HG03558 (cell line): ENCODE data around the gene PDP2.

ENCODE experiments used
- ATAC-seq: cut with Tn5 transposase; IDR thresholded peaks from one replicate; pipeline ENCODE4 v1.9.1; 2021; ENCODE audit warnings: moderate number of reproducible peaks; ENCODE audit not compliant: unreplicated experiment; ENCODE audit errors: extremely low read depth

PDP2 gene

GRCh38 chr16:66918355-66918754 is 38.0 kb downstream of the PDP2 start:
- ATAC-seq: no peak

DNA sequence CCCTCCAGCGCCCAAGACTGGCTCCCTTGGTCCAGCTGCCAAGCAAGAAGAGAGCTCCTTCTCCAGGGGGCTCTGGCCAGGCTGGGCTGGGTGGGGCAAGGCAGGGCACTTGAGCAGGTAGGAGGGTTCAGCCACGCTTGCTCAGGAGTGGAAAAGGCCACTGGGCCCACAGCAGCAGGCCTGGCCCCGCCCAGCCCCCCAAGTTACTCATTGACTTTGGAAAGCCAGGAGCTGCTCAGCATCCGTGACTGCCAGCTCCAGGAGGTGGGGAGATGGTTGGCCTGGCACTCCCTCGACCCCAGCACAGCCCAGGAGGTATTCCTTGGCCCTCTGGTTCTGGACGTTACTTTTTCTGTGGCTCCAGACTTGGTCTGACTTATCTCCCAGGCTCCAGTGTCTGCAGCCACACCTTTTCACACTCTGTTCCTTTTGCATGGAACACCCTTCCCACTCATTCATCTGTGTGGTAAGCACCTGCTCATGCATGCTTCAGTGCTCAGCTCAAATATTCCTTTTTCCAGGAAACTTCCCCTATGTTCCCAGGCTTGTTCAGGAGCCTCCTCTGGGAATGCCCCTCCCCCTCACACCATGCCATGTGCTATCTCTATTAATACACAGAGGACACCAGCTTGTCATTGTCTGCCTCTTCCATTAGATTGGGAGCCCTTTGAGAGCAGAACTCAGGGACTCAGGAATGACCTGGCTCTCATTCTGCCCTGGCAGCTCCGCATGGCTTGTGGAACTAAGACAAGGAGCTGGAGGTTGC is 38.7 kb downstream of the PDP2 start, which contains the start of gene CDH16:
CDH16 (minus strand) TSS at position 83 of the 766 bp plus-strand sequence. CDS start 820 bp downstream, outside the sequence.
- ATAC-seq: no peak

DNA sequence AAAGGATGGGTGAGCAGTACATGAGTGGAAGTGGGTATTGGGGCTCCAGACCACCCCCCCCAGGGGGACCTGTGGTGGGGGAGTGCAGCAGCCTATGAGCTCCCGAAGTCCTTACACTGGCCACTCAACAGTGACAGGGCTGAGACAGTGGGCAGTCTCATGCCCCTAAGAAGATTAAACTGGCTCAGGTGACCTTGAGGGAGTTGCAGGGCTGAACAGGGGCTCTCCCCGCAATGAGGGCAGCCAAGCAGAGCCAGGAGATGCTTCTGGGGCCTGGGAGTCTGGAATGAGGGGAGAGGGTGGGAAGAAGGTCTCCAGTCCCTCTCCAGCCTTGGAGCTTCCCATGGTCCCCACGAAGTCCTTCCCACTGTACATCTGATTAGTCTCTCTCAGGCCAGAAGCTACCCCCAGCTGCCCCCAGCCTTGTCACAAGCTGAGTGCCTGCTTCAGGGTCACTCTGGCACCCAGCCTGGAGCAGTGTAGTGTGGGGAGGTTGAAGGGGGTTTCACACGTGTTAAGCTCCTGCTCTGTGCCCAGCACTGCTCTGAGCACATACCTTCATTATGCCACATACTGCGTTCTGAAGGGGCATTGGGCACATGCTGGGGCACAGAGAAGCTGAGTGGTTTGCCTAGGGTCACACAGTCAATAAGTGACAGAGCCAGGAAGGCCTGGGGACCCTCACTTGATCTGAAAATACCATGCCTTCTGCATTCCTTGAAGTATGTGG is 39.4 kb downstream of the PDP2 start:
- ATAC-seq: no peak

GRCh38 chr16:66920299-66920590 is 39.9 kb downstream of the PDP2 start:
- ATAC-seq: no peak

- ATAC-seq: no peak
These were observed 40.8 kb downstream of the PDP2 start for GRCh38 chr16:66920924-66921680.

DNA sequence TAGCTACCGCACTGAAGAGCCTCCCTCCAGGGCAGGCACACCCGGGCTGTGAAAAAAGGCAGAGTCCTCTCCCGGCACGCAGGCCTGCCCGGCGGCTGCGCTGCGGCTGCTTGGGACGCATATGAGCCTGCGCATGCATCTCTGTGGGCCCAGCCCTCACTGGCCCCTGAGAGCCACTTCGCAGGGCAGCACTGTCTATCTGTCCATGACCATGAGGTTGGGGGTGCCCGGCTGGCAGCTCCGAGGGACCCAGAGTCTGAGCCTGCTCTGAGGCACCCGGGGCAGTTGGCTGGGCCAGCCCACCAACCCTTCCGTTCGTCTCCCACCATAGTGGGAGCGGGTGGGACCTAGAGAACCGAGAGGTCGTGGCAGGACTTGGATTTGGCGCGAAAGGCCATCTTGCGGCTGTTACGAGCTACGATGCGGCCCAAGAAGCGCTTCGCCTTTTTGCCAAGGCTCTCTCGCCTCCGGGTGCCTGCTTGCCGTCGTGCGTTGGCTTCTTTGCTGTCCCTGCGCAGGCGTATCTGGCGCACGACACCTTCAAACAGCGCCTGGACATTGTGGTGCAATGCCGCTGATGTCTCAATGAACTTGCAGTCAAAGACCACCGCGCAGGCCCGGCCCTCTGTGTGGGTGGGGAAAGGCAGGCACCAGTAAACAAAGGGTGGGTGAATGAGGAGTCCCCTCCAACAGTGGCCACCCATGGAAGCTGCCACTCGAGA is 41.6 kb downstream of the PDP2 start:
- no peak for ATAC-seq

DNA sequence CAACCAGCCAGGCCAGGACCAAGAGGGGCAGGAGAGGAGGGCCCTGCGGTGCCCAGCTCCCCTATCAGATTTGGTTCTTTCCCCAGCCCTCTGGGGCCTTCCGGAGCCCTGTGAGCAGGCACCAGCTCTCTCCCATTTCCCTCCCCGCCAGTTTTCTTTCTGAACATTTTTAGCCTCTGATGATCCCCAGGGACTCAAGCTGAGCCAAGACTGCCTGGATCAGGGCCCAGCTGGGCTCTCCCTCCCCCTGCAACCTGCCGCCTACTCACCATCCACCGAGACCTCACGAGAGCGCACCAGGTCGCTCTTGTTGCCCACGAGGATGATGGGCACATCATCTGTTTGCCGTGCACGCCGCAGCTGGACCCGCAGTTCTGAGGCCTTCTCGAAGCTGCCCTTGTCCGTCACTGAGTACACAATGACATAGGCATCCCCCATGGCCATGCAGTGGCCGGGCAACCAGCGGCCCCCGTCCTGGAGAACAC is 43.0 kb downstream of the PDP2 start:
- no peak for ATAC-seq

DNA sequence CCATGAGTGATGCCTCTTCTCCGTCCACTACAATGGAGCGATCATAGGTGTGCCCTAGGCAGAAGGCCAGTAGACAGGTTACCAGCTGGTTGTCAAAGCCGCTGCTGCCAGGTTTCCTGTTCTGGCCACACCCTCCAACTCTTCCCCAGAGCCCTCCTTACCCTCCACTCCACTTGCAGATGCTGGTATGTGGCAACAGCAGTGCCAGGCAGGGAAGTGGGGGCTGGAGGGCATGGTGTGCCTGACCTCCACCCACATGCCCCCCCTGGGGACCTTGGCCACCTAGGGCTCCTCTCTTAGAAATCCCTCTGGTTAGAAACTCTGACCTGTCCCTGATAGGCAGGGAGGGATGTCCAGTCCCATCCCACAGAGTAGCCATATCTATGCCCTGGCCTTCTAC is 43.6 kb downstream of the PDP2 start:
- no peak for ATAC-seq

DNA sequence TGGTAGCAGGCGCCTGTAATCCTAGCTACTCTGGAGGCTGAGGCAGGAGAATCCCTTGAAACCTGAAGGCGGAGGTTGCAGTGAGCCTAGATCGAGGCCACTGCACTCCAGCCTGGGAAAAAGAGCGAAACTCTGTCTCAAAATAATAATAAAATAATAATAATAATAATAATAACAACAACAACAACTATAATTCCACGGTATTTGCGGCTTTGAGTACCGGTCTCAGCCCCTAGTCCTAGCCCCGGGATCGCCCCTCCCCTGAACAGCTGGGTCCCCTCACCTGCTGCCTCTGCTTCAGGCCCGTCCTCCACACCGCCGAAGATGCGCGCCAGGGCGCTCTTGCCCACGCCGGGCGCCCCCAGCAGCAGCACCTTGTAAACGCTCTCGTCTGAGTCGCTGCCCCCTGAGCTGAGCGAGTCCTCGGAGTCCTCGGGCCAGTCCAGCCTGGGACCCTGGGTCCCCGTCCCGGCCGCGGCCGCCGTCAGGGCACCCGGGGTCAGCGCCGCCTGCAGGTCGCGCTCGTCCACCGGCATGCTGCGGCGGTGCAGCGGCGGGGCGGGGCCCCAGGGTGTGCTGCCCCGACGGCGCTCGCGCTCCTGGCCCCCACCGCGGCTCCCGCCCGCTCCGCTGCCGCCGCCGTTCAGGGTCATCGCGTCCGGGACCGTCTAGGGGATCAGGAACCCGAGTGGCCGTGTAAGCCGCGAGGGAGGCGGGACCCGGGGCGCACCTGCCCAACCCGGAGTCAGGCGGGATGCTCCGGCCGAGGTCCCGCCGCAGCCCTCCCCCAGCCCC is 44.4 kb downstream of the PDP2 start:
- no peak for ATAC-seq

DNA sequence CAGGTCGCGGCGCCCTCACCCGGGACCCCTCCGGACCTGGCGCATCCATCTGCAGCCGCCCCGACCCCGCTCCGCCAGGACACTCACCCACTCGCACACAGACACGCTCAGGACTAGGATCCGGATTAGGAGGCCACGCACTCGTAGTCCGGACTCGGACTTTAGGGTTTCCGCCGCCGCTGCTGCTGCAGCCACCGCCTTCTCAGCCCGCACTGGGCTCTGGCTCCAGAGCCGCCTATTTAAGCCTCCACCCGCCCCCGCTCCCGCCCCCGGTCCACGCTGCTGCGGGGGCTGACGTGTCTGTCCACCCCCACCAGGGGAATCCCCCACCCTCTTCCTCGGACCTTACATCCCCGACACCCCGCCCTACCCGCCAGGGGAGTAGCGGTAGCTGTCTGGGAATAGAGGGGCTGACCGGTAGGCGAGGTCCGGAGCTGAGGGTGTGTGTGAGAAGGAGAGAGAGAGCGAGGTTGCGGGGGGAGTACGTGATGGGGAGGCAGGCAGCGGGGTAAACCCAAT is 45.1 kb downstream of the PDP2 start, which contains the start of gene RRAD:
RRAD (minus strand) TSS at position 214 of the 519 bp plus-strand sequence. CDS start 356 bp downstream, outside the sequence.
- ATAC-seq: no peak

- no peak for ATAC-seq
These were observed 46.0 kb downstream of the PDP2 start for GRCh38 chr16:66926171-66926947.

- ATAC-seq: no peak
These were observed 46.7 kb downstream of the PDP2 start for GRCh38 chr16:66926961-66927436.

DNA sequence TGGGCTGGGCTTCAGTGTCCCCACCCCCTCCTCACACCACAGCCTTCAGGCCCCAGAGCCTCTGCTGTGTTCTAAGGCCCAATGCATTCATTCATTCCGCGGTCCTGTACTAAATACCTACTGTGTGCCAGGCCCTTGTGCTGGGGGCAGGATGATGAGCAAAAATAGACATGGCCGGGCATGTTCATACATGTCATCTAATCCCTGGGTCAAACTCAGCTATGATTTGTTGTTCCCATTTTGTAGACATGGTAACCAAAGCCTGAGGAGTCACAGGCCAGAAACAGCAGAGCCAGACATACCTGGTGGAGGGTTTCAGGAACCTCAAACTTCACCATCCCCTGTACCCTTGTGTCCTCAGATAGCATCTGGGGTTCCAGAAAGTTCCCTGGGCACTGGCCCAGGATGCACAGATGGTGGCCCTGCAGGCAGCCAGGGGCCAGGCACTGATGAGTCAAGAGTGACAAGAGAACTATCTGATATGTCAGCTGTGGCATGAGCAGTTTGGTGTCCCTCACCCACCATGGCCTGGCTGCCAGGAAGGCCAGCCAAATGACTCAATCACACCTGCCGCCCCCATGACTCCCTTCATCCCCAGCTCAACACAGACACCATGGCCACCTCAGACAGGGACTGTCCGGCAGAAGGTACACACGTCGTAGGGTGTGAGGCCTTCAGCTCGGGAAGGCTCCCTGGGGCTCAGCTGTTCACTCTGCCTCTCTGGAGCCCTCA is 47.8 kb downstream of the PDP2 start:
- ATAC-seq: no peak

GRCh38 chr16:66928702-66929388 is 48.5 kb downstream of the PDP2 start:
- no peak for ATAC-seq

DNA sequence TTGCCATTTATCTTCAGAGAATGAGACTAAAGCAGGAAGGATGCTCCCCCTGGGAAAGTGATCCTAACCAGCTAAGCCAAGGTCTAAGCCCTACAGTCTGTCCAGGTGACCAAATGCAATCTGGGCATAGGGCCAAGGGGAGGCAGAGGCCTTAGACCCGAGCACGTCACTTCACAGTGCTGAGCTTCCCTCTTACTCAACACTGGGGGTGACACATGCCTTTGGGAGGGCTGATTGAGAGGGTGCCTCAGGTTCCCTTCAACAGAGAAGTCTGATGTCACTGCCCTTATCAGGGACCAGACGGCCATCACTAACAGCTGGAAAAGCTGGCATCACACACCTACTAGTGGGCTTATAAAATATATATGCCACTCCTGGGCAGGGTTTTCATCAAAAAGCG is 49.9 kb downstream of the PDP2 start:
- no peak for ATAC-seq

DNA sequence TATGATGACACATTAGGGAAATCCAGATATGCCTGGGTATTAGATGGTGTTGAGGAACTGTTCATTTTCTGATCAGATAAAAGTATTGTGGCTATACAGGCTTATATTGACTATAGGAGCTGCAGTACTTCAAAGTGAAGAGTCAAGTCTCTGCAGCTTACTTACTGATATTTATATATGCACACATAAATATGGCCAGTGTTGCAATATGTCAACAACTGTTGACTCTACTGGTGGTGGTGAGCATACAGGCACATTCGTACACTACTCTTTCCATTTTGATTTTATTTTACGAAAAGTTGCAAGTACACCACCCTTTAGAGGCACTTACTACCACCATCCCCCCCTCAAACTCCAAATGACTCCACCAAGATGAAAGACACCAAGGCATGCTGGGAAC is 51.4 kb downstream of the PDP2 start:
- no peak for ATAC-seq

- ATAC-seq: no peak
These were observed 51.8 kb downstream of the PDP2 start for GRCh38 chr16:66932076-66932475.
